SH-SY5Y (cell line): ENCODE results near the gene SLC8A3.

ENCODE experiments used
- GATA2 ChIP-seq: IDR thresholded peaks from 2 replicates; pipeline ENCODE4 v1.6.1; 2011; ENCODE audit warnings: mild to moderate bottlenecking, low read depth, low read length
- GATA3 ChIP-seq: IDR thresholded peaks from 2 replicates; pipeline ENCODE4 v1.6.1; 2011; ENCODE audit warnings: low read depth, mild to moderate bottlenecking, low read length, moderate library complexity

GRCh38 chr14:70019695-70020094 lies 169.1 kb downstream of the SLC8A3 start:
- TF ChIP-seq GATA2 (no peak), GATA3 (no peak)
